ENCODE data around the gene JSRP1.

GRCh38 chr19:2248136-2249009 lies 7.8 kb downstream of the JSRP1 start:
- no peak for TF ChIP-seq CTCF (IDR thresholded peaks at IDR 0.05)
- no peak for TF ChIP-seq POLR2A (IDR thresholded peaks at IDR 0.05)
